Stimulated activated CD8-positive, alpha-beta memory T cell treated with anti-CD3 and anti-CD28 coated beads, Interleukin-15, amount 100 ng/mL, for 1 hour (primary cell): Measurements from ENCODE around the gene BRCA2.
"Not testable (repeated sequence)": the region's sequence is repeated elsewhere in the genome, so short reads cannot be mapped to it uniquely, and the experiment has no call there.

Source experiments
- DNase-seq: peaks from one replicate; pipeline ENCODE4 v3.0.0-alpha.2; 2020; ENCODE audit warnings: low read depth

The BRCA2 gene

DNA sequence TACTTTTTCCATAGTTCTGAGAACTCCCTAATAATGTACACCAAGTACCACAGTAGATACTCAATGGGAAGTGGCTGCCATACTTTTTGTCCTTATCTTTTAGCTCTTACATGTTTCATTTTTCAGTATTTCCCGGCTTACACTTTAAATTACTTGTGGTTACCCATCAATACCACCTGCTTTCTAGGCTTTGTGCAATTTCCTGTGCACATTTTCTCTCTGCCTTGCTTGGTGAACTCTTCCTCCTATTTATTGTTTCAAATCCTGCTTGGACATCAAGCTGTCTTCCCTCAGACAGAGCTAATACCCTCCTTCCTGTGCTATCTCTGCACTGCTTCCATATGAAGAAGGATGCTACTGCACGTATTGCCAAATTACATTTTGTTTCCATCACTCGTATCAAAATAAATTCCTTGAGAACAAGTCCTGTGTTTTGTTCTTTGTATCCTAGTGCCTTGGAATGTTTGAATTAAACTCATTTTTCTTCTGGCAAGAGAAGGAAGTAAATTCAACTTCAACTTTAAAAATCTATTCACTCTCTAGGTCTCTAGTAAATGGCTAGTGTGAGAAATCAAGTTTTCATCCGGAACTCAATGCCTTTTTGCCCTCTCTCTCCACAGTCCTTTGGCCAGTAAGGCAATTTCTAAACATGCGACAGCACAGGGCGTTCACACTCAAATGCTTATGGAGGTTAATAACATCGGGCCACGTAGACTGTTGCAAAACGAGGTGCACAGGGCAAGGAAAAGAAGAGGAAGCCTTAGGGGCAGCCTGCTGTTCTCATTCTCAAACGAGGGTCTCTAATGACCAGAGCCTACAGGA is 5.8 kb upstream of the BRCA2 start:
- DNase-seq = no peak

DNA sequence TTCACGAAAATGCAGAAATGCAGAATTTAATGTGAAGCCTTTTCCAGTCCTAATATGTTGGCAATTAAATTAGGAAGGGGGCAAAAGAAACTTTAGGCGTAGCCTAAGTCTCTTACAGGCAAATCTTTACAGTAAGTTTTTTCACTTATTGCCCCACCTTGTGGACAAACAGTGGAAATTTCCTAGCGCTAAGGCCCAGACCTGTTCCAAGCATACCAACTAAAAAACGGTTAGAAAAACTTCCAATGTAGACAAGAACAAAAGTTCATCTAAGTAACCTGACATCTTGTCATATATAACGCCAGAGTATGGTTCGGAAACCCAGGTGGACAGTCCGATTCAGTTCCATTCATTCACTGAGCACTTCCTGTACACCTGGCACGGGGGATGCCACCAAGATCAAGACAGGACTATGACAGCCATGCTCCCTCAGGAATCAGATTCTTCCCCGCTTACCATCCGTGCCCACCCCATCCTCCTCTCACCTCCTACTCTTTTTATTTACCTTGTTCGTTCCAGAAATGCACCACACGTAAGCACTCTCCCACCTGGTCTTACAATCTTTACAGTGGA is 5.1 kb upstream of the BRCA2 start:
- DNase-seq = no peak

DNA sequence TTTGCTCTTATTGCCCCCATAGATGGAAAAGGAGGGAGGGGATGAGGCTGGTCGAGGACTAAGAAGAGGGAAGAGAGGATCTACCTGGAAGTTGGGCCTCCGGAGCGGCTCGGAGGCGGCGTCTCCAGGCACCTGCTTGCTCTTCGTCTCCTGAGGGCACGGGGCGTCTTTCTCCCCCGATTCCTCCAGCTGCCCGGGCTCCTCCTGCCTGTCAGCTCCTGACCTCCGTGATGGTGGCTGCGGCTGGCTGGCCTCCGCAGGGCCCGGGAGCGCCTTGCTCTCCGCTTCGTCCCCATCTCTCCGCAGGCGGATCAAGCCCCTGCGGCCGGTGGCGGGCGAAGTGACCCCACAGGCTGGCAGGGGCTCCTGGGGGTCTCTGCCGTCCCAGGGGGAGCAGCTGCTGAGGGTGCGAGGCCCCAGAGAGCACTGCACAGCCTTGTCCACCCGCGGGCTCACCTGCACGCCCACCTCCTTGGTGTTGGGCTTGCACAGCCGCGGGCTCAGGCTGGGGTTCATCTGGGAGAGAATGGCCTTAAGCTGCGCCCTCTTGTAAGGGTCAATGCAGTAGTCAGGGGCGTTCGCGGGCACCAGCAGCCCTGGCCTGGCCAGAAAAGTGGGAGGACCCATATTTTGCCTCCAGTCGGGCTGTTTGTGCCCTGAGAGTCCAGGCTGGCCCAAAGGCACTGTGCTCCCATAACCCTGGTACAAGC is 4.0 kb upstream of the BRCA2 start:
- no peak for DNase-seq

DNA sequence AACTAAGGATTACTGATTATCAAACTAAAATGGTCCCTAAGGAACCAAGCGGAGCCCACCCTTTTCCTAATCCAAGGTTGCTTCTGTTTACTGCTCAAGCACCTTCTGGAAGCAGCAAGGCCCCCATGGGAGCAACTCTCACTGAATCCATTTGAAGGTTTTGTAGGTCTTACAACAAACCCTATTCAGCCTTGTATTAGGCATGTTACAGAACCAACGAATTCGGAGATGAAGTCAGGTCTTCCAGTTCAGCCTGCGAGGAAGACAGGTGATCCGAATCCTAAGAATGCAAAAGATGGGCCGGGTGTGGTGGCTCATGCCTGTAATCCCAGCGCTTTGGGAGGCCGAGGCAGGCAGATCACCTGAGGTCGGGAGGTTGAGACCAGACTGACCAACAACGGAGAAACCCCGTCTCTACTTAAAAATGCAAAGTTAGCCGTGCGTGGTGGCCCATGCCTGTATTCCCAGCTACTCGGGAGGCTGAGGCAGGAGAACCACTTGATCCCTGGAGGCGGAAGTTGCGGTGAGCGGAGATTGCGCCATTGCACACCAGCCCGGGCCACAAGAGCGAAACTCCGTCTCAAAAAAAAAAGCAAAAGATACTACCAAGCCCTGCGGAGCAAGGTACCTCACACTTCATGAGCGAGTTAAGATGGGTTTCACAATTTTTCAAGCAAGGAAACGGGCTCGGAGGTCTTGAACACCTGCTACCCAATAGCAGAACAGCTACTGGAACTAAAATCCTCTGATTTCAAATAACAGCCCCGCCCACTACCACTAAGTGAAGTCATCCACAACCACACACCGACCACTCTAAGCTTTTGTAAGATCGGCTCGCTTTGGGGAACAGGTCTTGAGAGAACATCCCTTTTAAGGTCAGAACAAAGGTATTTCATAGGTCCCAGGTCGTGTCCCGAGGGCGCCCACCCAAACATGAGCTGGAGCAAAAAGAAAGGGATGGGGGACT is 754 bp upstream of the BRCA2 start:
- peak; percentile 34 for DNase-seq

DNA sequence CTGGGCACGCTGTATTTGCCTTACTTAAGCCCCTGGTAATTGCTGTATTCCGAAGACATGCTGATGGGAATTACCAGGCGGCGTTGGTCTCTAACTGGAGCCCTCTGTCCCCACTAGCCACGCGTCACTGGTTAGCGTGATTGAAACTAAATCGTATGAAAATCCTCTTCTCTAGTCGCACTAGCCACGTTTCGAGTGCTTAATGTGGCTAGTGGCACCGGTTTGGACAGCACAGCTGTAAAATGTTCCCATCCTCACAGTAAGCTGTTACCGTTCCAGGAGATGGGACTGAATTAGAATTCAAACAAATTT is 676 bp downstream of the BRCA2 start:
- no peak for DNase-seq

DNA sequence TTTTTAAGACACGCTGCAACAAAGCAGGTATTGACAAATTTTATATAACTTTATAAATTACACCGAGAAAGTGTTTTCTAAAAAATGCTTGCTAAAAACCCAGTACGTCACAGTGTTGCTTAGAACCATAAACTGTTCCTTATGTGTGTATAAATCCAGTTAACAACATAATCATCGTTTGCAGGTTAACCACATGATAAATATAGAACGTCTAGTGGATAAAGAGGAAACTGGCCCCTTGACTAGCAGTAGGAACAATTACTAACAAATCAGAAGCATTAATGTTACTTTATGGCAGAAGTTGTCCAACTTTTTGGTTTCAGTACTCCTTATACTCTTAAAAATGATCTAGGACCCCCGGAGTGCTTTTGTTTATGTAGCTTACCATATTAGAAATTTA is 1.2 kb downstream of the BRCA2 start:
- no peak for DNase-seq

DNA sequence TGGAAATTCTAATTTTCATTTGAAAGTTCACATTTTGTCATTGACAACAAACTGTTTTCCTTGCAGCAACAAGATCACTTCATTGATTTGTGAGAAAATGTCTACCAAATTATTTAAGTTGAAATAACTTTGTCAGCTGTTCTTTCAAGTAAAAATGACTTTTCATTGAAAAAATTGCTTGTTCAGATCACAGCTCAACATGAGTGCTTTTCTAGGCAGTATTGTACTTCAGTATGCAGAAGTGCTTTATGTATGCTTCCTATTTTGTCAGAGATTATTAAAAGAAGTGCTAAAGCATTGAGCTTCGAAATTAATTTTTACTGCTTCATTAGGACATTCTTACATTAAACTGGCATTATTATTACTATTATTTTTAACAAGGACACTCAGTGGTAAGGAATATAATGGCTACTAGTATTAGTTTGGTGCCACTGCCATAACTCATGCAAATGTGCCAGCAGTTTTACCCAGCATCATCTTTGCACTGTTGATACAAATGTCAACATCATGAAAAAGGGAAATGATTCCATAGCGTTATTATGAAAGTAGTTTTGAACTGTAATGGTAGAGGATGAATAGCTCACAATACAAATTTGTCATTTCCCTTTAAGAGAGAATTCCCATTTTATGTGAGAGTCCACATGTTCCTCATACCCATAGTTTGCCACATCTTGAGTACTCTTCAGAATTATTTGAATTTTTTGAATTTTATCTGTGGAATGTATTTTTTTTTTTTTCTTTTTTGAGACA is 2.6 kb downstream of the BRCA2 start:
- no peak for DNase-seq

DNA sequence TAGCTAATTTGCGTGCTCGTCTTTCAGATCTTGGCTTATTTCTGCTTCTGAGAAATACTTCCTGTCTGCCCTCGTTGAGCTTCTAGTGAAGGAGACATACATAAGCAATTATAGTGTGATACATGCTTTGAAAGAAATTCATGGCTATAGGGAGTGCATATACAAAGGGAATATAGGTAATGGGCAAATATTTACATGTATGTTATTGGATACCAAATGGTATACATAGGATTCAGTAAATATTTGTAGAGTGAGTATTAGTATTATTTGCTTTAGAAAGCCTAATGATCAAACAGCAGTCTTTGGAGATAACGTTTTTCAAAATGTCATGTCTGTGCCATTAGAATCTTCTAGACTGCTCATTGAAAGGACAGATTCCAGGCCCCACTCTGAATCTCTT is 5.2 kb downstream of the BRCA2 start:
- no peak for DNase-seq

DNA sequence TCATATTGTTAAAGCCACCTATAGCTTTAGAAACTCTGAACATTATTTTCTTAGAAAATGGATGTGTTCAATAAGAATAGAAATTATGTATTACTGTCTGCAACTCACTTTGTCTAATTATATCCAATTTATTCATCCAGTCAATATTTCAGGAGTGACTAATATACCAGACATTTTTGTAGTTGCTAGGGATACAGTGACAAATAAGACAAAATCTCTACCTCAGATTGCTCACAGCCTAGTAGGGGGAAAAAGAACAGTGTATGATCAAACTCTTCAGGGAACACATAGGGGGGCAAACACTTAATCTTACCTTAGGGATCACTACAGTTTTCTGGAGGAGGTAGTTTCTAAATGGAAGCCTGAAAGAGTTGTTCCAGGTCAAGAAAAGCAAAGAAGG is 8.6 kb downstream of the BRCA2 start:
- DNase-seq = no peak

DNA sequence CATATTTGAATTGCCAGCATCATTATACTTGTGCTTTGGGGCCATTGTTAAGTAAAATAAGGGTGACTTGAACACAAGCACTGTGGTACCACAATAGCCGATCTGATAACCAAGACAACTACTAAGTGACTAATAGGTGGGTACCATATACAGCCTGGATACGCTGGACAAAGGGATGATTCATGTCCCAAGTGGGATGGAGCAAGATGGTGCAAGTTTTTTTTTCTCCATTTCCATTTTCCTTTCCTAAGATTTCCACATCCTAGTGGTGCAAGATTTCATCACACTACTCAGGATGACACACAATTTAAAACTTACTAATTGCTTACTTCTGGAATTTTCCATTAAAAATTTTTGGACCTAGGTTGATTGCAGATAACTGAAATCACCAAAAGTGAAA is 15.1 kb downstream of the BRCA2 start:
- no peak for DNase-seq

DNA sequence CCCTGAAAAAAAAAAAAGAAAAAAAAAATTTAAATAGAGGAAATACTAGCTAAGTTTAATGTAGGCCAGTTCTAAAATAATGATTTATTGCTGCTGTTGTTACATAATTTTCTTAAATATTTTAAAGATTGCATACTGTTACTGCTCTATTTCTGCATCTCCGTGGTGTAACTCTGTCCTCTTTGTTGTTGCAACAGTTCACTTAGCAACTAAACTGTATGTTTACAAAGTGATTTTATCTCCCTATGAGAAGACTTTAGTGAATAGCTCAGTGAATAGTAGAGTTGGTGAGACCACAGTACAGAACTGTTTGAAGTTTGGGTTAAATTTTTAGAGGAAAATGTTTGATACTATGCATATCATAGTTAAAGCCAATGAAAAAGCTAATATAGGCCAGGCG is 19.4 kb downstream of the BRCA2 start:
- DNase-seq = no peak

DNA sequence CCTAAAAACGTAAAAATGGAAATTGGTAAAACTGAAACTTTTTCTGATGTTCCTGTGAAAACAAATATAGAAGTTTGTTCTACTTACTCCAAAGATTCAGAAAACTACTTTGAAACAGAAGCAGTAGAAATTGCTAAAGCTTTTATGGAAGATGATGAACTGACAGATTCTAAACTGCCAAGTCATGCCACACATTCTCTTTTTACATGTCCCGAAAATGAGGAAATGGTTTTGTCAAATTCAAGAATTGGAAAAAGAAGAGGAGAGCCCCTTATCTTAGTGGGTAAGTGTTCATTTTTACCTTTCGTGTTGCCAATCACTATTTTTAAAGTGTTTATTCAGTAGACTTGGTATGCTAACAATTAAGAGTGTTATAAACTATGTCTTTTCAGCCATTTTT is 25.6 kb downstream of the BRCA2 start:
- DNase-seq = no peak

DNA sequence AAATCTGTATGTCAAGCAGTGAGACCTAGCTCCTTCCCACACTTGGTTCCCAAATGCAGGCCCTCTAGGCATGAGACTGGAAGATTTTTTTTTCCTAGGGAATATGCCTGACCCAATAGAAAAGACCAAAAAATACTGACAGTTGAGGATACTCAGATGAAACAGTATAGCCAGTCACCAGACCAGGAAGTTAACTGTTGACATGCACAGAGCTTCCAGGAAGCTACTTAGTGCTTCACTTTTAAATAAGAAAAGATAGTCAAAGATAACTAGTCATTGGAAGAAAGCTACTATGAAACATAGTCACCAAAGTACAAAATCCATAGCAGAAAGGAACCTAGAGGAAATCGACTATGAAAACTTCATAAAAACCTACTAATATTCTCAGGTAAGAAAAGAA is 32.3 kb downstream of the BRCA2 start:
- no peak for DNase-seq

DNA sequence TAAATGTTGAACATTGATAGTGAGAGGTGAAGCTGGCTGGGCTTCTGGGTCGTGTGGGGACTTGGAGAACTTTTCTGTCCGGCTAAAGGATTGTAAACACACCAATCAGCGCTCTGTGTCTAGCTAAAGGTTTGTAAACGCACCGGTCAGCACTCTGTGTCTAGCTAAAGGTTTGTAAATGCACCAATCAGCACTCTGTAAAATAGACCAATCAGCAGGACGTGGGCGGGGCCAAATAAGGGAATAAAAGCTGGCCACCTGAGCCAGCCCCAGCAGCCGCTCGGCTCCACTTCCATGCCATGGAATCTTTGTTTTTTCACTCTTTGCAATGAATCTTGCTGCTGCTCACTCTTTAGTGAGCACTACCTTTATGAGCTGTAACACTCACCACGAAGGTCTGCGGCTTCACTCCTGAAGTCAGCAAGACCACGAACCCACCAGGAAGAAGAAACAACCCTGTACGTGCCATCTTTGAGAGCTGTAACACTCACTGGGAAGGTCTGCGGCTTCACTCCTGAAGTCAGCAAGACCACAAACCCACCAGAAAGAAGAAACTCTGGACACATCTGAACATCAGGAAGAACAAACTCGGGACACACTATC is 35.6 kb downstream of the BRCA2 start:
- DNase-seq = not testable (repeated sequence)

DNA sequence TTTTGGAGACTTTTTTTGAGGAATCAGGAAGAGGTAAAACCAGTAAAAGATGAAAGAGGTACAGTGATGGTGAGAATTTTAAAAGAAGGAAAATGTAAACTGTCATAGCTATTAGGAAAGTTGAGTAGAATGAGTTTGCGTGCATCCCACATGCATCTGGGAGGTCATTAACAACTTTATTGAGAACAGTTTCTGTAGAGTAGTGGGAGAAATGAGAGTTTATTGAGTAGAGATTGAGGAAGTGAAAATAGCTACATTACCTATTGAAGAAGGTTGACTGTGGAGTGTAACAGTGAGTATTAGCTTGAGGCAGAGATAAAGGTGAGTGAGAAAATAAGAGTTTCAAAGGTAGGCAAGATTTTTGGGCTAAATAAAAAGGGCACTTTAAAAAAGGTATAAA is 38.7 kb downstream of the BRCA2 start:
- DNase-seq = no peak

DNA sequence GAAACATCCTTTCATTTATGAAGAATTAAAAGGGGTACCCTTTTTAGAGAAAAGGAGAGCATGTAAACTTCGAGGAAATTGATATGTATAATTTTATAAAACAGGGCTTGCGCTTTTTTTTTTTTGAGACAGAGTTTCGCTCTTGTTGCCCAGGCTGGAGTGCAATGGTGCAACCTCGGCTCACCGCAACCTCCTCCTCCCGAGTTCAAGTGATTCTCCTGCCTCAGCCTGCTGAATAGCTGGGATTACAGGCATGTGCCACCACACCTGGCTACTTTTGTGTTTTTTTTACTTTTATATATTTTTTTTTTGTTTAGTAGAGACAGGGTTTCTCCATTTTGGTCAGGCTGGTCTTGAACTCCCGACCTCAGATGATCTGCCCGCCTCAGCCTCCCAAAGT is 40.6 kb downstream of the BRCA2 start:
- DNase-seq = not testable (repeated sequence)

DNA sequence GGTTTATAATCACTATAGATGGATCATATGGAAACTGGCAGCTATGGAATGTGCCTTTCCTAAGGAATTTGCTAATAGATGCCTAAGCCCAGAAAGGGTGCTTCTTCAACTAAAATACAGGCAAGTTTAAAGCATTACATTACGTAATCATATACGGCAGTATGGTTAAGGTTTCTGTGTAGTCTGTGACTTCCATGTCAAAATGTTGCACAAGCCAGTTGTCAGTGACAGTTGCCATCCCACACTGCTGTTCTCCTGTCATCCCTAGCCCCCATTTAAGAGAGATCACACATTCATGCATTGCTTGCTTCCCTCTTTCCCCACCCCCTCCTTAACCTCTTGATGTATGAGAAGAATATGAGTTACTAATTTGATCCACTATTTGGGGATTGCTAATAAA is 47.3 kb downstream of the BRCA2 start:
- DNase-seq = no peak

DNA sequence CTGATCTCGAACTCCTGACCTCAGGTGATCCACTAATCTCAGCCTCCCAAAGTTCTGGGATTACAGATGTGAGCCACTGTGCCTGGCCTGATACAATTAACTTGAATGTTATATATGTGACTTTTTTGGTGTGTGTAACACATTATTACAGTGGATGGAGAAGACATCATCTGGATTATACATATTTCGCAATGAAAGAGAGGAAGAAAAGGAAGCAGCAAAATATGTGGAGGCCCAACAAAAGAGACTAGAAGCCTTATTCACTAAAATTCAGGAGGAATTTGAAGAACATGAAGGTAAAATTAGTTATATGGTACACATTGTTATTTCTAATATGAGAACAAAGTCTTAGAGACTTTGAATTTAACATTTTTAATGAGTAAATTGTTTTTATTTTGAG is 55.5 kb downstream of the BRCA2 start:
- DNase-seq = no peak

DNA sequence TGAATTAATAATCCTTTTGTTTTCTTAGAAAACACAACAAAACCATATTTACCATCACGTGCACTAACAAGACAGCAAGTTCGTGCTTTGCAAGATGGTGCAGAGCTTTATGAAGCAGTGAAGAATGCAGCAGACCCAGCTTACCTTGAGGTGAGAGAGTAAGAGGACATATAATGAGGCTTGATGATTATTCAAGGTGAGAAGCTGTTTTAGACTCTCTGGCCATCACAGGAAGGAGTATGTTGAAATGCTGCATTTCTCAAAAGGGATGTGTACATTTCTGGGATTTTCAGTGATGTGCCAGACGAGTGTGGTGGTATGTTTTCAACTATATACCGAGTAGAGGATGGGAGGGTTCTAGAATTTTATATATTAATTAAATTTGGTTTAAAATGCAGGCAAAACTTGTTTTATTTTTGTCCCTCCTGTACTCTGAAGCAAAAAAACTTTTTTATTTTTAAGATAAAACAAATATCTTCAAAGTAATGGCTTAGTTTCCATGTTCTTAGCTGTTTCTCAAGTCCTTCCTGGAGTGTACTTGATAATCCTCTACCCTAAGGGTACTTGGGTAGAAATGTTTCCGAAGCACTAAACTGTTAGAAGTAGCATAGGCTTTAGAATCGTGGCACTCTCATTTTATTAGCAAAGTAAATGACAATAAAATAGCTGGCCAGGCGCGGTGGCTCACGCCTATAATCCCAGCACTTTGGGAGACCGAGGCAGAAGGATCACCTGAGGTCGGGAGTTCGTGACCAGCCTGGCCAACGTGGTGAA is 61.5 kb downstream of the BRCA2 start:
- no peak for DNase-seq

DNA sequence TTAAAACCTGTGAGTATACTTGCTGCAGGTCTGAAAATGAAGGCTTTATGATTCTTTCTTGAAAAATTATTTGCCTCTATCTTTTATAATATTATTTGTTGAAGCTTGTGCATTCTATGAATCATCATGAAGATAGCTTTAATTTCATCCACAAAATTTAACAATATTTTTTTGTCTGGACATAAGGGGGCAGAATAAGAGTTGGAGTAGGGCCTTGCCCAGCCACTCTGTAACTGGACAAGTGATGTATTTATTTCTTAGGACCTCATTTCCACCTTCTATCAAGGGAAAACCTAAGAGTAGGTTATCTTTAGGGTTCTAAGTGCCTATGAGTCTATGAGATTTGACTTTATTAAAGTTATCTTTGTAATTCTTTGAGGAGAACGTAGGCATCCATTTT is 62.7 kb downstream of the BRCA2 start:
- no peak for DNase-seq
